Astrocyte (in vitro differentiated cells and primary cell): ENCODE results near the gene TOX3. TPM values are rescaled to one million over a fixed set of nuclear protein-coding genes. Genes with fewer than 3 reads are reported as not detected.

Experiments
- DNase-seq: peaks from one replicate; pipeline ENCODE4 v3.0.0-alpha.2; 2010; ENCODE audit warnings: low read depth
- FAIRE-seq: peaks from 2 replicates; lab custom pipeline; 2011; peaks lifted over from hg19 to GRCh38; lab: Jason Lieb, UNC
- H2AFZ ChIP-seq: 2 replicates; pipeline ENCODE4 v1.6.0; 2012; ENCODE audit warnings: low read depth, low read length, inconsistent platforms
- H3K27ac ChIP-seq: 2 replicates; pipeline ENCODE4 v1.5.1; 2011; ENCODE audit warnings: low read depth, low read length, inconsistent platforms
- H3K27me3 ChIP-seq: 2 replicates; pipeline ENCODE4 v1.6.0; 2011; ENCODE audit warnings: low read length, inconsistent platforms; ENCODE audit not compliant: insufficient read depth
- H3K36me3 ChIP-seq: 2 replicates; pipeline ENCODE4 v1.5.1; 2011; ENCODE audit warnings: low read length, inconsistent platforms; ENCODE audit not compliant: insufficient read depth
- H3K4me1 ChIP-seq: 2 replicates; pipeline ENCODE4 v1.5.1; 2011; ENCODE audit warnings: low read length, inconsistent platforms; ENCODE audit not compliant: insufficient read depth
- H3K4me2 ChIP-seq: 2 replicates; pipeline ENCODE4 v1.6.0; 2012; ENCODE audit warnings: low read length, inconsistent platforms
- H3K4me3 ChIP-seq: 2 replicates; pipeline ENCODE4 v1.5.1; 2011; ENCODE audit warnings: low read depth, mild to moderate bottlenecking, low read length, inconsistent platforms; ENCODE audit not compliant: insufficient read depth
- H3K79me2 ChIP-seq: 2 replicates; pipeline ENCODE4 v1.6.0; 2012; ENCODE audit warnings: mild to moderate bottlenecking, low read length, inconsistent platforms; ENCODE audit not compliant: insufficient read depth
- H3K9ac ChIP-seq: 2 replicates; pipeline ENCODE4 v1.6.0; 2012; ENCODE audit warnings: mild to moderate bottlenecking, low read length, inconsistent platforms
- H3K9me3 ChIP-seq: 2 replicates; pipeline ENCODE4 v1.5.1; 2012; ENCODE audit warnings: low read depth, mild to moderate bottlenecking, low read length, inconsistent platforms; ENCODE audit not compliant: insufficient read depth
- H4K20me1 ChIP-seq: 2 replicates; pipeline ENCODE4 v1.6.0; 2012; ENCODE audit warnings: low read length, inconsistent platforms; ENCODE audit not compliant: insufficient read depth
- H3K27ac Mint-ChIP-seq: one replicate; pipeline ENCODE4 v1.8.0; 2021; ENCODE audit warnings: mild to moderate bottlenecking, mixed read lengths; ENCODE audit not compliant: unreplicated experiment
- H3K27me3 Mint-ChIP-seq: one replicate; pipeline ENCODE4 v1.8.0; 2021; ENCODE audit warnings: low read depth, mixed read lengths; ENCODE audit not compliant: unreplicated experiment
- H3K36me3 Mint-ChIP-seq: one replicate; pipeline ENCODE4 v1.8.0; 2021; ENCODE audit warnings: low read depth, mixed read lengths; ENCODE audit not compliant: unreplicated experiment
- H3K4me1 Mint-ChIP-seq: one replicate; pipeline ENCODE4 v1.8.0; 2021; ENCODE audit warnings: low read depth, mixed read lengths; ENCODE audit not compliant: unreplicated experiment
- H3K4me3 Mint-ChIP-seq: one replicate; pipeline ENCODE4 v1.8.0; 2021; ENCODE audit warnings: mild to moderate bottlenecking, moderate library complexity, mixed read lengths; ENCODE audit not compliant: unreplicated experiment
- H3K9me3 Mint-ChIP-seq: one replicate; pipeline ENCODE4 v1.8.0; 2021; ENCODE audit warnings: mild to moderate bottlenecking, mixed read lengths; ENCODE audit not compliant: unreplicated experiment
- EZH2 ChIP-seq: IDR thresholded peaks from 2 replicates; pipeline ENCODE4 v1.6.1; 2012; ENCODE audit warnings: mild to moderate bottlenecking, low read length, inconsistent platforms; ENCODE audit not compliant: insufficient read depth
- total RNA-seq: library from RNA; stranded (reverse); gene quantifications from 2 replicates; pipeline ENCODE4 v1.2.1, GENCODE V29; 2021
- TF ChIP-seq, protein P1 (sequence below): IDR thresholded peaks from 2 replicates; pipeline ENCODE4 v1.5.1; 2011; ENCODE audit warnings: low read depth, mild to moderate bottlenecking, inconsistent platforms, low read length, moderate library complexity; ENCODE audit not compliant: insufficient read depth

Gene TOX3
- total RNA-seq, 1 donor from 2014 or later, result 2.3 TPM

DNA sequence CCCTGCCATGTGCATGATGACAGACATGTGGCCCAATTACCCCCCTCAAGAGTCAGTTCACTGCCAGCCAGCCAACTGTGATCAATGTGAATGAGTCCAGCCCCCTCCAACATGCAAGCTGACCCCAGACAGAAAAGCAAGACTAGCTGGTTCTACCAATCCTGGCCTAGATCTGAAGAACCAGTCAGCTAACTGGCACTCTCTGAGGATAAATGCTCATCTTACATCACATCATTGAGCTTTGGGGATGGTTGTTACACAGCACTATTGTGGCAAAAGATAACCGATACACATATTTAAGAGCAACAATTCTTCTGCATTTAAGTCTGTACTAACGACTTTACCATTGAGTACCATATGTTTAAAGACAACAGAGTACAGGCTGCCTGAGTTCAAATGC, 106.7 kb downstream of the TOX3 start:
- DNase-seq (no peak), FAIRE-seq (no peak)
- no peaks in the 10 kb centered on the region for H3K9me3 Mint-ChIP-seq
- no peak overlapping the region for H3K27ac Mint-ChIP-seq
- H3K79me2 ChIP-seq, result no peaks in the 10 kb centered on the region
- H3K9ac ChIP-seq, result no peak overlapping the region
- no peaks in the 10 kb centered on the region for H3K36me3 ChIP-seq
- no peak for TF ChIP-seq EZH2
- TF ChIP-seq, protein P1, sequence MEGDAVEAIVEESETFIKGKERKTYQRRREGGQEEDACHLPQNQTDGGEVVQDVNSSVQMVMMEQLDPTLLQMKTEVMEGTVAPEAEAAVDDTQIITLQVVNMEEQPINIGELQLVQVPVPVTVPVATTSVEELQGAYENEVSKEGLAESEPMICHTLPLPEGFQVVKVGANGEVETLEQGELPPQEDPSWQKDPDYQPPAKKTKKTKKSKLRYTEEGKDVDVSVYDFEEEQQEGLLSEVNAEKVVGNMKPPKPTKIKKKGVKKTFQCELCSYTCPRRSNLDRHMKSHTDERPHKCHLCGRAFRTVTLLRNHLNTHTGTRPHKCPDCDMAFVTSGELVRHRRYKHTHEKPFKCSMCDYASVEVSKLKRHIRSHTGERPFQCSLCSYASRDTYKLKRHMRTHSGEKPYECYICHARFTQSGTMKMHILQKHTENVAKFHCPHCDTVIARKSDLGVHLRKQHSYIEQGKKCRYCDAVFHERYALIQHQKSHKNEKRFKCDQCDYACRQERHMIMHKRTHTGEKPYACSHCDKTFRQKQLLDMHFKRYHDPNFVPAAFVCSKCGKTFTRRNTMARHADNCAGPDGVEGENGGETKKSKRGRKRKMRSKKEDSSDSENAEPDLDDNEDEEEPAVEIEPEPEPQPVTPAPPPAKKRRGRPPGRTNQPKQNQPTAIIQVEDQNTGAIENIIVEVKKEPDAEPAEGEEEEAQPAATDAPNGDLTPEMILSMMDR, result no peak
- H3K4me3 ChIP-seq, result no peak overlapping the region
- H4K20me1 ChIP-seq, result no peaks in the 10 kb centered on the region
- no peaks in the 10 kb centered on the region for H3K27me3 Mint-ChIP-seq
- no peak overlapping the region for H3K27ac ChIP-seq
- H2AFZ ChIP-seq, result no peak overlapping the region
- H3K4me2 ChIP-seq, result no peak overlapping the region
- H3K9me3 ChIP-seq, result no peaks in the 10 kb centered on the region
- no peaks in the 10 kb centered on the region for H3K36me3 Mint-ChIP-seq
- no peaks in the 10 kb centered on the region for H3K27me3 ChIP-seq
- H3K4me1 ChIP-seq, result no peaks in the 10 kb centered on the region
- H3K4me1 Mint-ChIP-seq, result peaks cover 2% of the 10 kb centered on the region
- no peak overlapping the region for H3K4me3 Mint-ChIP-seq

DNA sequence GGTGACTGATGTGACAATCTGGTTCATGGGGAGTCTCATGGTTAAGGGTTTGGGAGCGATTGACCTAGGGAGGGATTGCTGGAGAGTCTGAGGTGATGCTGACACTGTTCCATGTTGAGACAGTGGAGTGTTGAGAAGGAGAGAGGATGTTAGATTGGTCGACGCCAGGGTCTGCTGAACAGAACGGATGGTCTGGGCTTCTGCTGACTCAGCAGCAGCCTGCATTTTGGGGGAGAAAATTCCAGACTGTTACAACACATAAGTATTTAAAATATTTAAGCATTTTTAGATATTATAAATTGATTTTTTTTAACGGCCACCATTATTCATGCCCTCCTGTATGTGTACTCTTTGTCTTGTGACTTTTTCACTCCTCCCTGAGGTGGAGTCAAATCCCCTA, 107.2 kb downstream of the TOX3 start:
- no peak overlapping the region for H3K9ac ChIP-seq
- Mint-ChIP-seq H3K4me3 (no peak overlapping the region), H3K4me1 (no peaks in the 10 kb centered on the region), H3K27ac (no peak overlapping the region), H3K36me3 (no peaks in the 10 kb centered on the region), H3K27me3 (no peaks in the 10 kb centered on the region), H3K9me3 (no peaks in the 10 kb centered on the region)
- H3K4me2 ChIP-seq, result no peak overlapping the region
- H3K27ac ChIP-seq, result no peak overlapping the region
- H3K27me3 ChIP-seq, result no peaks in the 10 kb centered on the region
- TF ChIP-seq, protein P1, result no peak
- no peak for TF ChIP-seq EZH2
- H3K4me3 ChIP-seq, result no peak overlapping the region
- H3K79me2 ChIP-seq, result no peaks in the 10 kb centered on the region
- H4K20me1 ChIP-seq, result no peaks in the 10 kb centered on the region
- H3K36me3 ChIP-seq, result no peaks in the 10 kb centered on the region
- FAIRE-seq, result no peak
- no peak for DNase-seq
- H2AFZ ChIP-seq, result no peak overlapping the region
- H3K9me3 ChIP-seq, result no peaks in the 10 kb centered on the region
- no peaks in the 10 kb centered on the region for H3K4me1 ChIP-seq

DNA sequence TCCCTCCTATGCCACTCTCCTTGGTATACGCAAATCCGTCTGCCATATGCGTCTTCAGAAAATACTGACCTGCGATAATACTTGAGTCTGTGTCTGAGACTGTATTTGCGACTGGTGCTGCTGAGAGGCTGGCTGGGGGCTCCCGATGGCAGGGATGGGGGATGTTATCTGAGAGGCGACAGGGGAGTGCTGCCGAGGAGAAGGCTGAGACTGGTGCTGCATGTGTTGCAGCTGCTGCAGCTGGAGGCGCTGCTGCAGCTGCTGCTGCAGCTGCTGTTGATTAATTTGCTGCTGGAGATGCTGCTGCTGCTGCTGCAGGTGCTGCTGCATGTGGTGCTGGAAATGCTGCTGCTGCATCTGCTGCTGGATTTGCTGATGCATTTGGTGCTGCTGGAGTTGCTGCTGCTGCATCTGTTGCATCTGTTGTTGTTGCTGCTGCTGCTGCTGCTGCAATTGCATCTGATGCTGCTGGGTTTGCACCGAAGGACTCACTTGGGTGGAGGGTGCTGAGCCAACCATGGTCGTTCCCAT, 107.7 kb downstream of the TOX3 start:
- no peaks in the 10 kb centered on the region for H3K79me2 ChIP-seq
- H3K36me3 Mint-ChIP-seq, result no peaks in the 10 kb centered on the region
- no peaks in the 10 kb centered on the region for H3K27me3 ChIP-seq
- no peaks in the 10 kb centered on the region for H4K20me1 ChIP-seq
- H3K9me3 Mint-ChIP-seq, result no peaks in the 10 kb centered on the region
- TF ChIP-seq, protein P1, result no peak
- TF ChIP-seq EZH2, result no peak
- no peak overlapping the region for H3K27ac Mint-ChIP-seq
- no peaks in the 10 kb centered on the region for H3K36me3 ChIP-seq
- H3K4me3 ChIP-seq, result no peak overlapping the region
- H3K27ac ChIP-seq, result no peak overlapping the region
- H3K9ac ChIP-seq, result no peak overlapping the region
- no peaks in the 10 kb centered on the region for H3K4me1 ChIP-seq
- H3K27me3 Mint-ChIP-seq, result no peaks in the 10 kb centered on the region
- H3K4me1 Mint-ChIP-seq, result no peaks in the 10 kb centered on the region
- no peak for DNase-seq
- no peak for FAIRE-seq
- no peak overlapping the region for H2AFZ ChIP-seq
- H3K4me3 Mint-ChIP-seq, result no peak overlapping the region
- no peak overlapping the region for H3K4me2 ChIP-seq
- H3K9me3 ChIP-seq, result no peaks in the 10 kb centered on the region
